NB4 (cell line): ENCODE measurements around the gene CCDC50.

Experiments
- MYC ChIP-seq: IDR thresholded peaks from 2 replicates; pipeline ENCODE4 v1.6.1; 2011; ENCODE audit warnings: low read depth, low read length
- POLR2A ChIP-seq: IDR thresholded peaks from 2 replicates; pipeline ENCODE4 v1.6.1; 2011; ENCODE audit warnings: mild to moderate bottlenecking; ENCODE audit not compliant: insufficient read length; ENCODE audit errors: extremely low read depth
- TF ChIP-seq, protein P1 (sequence below): IDR thresholded peaks from one replicate; pipeline ENCODE4 v1.5.1; 2012; ENCODE audit warnings: low read depth, low read length
- TF ChIP-seq, protein P2 (sequence below): IDR thresholded peaks from 2 replicates; pipeline ENCODE4 v1.6.1; 2011; ENCODE audit warnings: low read depth, low read length

DNA sequence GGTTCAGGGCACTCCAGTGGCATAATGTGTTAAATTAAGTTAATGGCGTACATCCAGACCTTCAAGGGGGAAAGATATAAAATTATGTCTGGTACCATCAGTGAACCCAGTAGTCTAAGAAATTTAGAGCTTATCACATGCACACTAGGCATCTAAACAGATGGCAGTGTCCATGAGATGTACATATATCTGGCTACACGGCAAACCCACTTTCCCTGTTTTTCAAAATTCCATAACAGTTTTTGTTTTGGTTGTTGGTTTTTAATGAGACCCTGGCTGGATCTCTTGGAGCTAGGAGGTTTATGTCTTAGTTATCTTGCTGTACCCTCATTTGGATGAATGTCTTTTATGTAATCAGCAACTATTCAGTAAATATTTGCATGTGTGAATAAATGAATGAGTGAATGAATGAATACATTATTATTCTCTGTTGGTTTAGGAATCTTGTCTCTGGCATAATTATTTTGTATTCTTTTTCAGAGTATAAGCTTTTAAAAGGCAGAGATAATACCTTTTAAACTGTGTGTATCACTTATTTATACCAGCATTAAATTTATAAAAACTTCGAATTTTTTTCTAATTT is 4.2 kb downstream of the CCDC50 start:
- TF ChIP-seq POLR2A, result no peak
- TF ChIP-seq, protein P1, sequence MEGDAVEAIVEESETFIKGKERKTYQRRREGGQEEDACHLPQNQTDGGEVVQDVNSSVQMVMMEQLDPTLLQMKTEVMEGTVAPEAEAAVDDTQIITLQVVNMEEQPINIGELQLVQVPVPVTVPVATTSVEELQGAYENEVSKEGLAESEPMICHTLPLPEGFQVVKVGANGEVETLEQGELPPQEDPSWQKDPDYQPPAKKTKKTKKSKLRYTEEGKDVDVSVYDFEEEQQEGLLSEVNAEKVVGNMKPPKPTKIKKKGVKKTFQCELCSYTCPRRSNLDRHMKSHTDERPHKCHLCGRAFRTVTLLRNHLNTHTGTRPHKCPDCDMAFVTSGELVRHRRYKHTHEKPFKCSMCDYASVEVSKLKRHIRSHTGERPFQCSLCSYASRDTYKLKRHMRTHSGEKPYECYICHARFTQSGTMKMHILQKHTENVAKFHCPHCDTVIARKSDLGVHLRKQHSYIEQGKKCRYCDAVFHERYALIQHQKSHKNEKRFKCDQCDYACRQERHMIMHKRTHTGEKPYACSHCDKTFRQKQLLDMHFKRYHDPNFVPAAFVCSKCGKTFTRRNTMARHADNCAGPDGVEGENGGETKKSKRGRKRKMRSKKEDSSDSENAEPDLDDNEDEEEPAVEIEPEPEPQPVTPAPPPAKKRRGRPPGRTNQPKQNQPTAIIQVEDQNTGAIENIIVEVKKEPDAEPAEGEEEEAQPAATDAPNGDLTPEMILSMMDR, result no peak
- no peak for TF ChIP-seq MYC
- TF ChIP-seq, protein P2, sequence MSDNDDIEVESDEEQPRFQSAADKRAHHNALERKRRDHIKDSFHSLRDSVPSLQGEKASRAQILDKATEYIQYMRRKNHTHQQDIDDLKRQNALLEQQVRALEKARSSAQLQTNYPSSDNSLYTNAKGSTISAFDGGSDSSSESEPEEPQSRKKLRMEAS, result no peak
